ENCODE measurements around the gene HSPA1A. TPM values are rescaled to one million over a fixed set of nuclear protein-coding genes. Genes with fewer than 3 reads are reported as not detected.

HSPA1A gene
- total RNA-seq, 1 donor: 132 TPM

DNA sequence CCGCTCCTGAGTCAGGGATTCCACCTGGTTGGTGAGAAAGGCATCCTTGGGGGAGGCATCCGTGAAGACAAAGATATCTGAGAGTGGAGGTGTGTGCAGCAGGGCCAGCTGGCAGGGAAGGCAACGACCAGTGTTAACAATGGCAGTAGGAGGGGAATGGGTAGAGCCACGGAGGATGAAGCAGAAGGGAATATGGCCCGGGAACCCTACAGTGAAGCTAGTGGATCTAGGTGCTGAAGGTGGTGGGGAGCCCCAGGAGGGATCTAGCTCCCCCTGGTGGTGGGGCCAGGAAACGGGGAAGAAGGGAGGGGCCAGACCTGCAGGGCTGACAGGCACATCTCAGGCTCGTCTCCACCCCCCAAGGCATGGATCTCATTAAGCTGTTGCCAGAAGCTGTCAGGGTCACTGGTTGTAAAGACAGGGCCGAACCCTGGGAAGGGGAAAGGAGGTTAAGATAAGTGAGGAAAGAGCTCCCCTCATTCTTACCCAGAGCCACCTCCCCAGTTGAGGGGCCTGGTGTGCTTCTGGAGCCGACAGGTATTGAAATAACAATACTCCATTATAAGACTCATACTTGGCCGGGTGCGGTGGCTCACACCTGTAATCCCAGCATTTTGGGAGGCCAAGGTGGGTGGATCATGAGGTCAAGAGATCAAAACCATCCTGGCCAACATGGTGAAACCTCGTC lies 45.5 kb upstream of the HSPA1A start:
- peak; percentile 64 for DNase-seq (ENCODE audit: low read depth)
- TF ChIP-seq, protein P1, sequence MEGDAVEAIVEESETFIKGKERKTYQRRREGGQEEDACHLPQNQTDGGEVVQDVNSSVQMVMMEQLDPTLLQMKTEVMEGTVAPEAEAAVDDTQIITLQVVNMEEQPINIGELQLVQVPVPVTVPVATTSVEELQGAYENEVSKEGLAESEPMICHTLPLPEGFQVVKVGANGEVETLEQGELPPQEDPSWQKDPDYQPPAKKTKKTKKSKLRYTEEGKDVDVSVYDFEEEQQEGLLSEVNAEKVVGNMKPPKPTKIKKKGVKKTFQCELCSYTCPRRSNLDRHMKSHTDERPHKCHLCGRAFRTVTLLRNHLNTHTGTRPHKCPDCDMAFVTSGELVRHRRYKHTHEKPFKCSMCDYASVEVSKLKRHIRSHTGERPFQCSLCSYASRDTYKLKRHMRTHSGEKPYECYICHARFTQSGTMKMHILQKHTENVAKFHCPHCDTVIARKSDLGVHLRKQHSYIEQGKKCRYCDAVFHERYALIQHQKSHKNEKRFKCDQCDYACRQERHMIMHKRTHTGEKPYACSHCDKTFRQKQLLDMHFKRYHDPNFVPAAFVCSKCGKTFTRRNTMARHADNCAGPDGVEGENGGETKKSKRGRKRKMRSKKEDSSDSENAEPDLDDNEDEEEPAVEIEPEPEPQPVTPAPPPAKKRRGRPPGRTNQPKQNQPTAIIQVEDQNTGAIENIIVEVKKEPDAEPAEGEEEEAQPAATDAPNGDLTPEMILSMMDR (IDR thresholded peaks at IDR 0.05; ENCODE audit: insufficient read depth, low read depth, low read length): peak; percentile 77
- H3K4me3 ChIP-seq (ENCODE audit: low read depth, low read length): no peak overlapping the region

- TF ChIP-seq, protein P1 (IDR thresholded peaks at IDR 0.05; ENCODE audit: insufficient read depth, low read depth, low read length): no peak
- H3K4me3 ChIP-seq (ENCODE audit: low read depth, low read length): no peak overlapping the region
- no peak for DNase-seq (ENCODE audit: low read depth)
These were observed 44.5 kb upstream of the HSPA1A start for GRCh38 chr6:31770860-31771259.

GRCh38 chr6:31771992-31772358 lies 43.4 kb upstream of the HSPA1A start:
- TF ChIP-seq, protein P1 (IDR thresholded peaks at IDR 0.05; ENCODE audit: insufficient read depth, low read depth, low read length): no peak
- DNase-seq (ENCODE audit: low read depth): no peak
- H3K4me3 ChIP-seq (ENCODE audit: low read depth, low read length): no peak overlapping the region

DNA sequence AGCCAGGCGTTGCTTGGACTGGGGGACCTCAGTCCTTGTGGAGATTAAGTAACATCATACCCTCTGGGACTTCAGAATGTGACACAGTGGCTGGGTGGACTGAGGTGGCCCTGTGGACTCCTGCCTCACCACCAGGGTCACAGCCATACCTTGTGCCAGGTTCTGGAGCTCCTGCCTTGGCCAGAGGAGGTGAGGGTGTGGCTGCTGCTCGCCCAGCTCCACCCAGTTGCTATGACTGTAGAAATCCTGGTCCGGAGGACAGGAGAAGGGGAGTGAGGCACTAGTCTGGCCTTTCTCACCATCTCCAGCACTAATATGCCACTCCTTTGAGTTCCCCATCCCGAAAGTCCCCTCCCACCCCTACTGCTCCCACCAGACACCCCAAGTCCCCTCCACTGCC lies 40.2 kb upstream of the HSPA1A start:
- no peak for DNase-seq (ENCODE audit: low read depth)
- TF ChIP-seq, protein P1 (IDR thresholded peaks at IDR 0.05; ENCODE audit: insufficient read depth, low read depth, low read length): no peak
- H3K4me3 ChIP-seq (ENCODE audit: low read depth, low read length): no peak overlapping the region

- no peak for DNase-seq (ENCODE audit: low read depth)
- TF ChIP-seq, protein P1 (IDR thresholded peaks at IDR 0.05; ENCODE audit: insufficient read depth, low read depth, low read length): no peak
- no peak overlapping the region for H3K4me3 ChIP-seq (ENCODE audit: low read depth, low read length)
These were observed 39.5 kb upstream of the HSPA1A start for GRCh38 chr6:31775633-31776484.

DNA sequence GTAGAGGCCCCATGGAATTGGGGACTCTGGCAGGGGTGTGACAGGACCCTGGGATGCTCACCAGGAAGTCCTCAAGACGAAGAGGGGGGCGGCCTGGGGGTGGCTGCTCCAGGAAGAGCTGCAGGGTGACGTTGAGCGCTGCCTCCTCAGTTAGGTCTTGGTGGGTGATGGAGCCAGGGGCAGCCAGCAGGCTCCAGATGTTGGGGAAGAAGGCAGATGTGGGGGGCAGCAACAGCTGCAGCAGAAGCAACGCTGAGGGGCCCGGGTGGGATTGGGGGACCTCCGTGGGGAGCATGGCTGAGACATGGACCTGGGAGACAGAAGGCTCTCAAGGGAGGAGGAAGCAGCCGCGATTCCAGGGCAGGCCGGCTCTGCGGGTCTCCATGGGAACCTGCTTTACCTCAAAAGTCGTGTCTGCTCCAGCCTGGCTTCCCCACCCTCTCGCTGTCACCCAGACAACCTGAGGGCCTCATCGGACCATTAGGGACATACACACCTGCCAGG lies 38.8 kb upstream of the HSPA1A start:
- no peak overlapping the region for H3K4me3 ChIP-seq (ENCODE audit: low read depth, low read length)

More for the DNA sequence above, 38.8 kb upstream of the HSPA1A start:
- TF ChIP-seq, protein P1 (IDR thresholded peaks at IDR 0.05; ENCODE audit: insufficient read depth, low read depth, low read length): no peak
- no peak for DNase-seq (ENCODE audit: low read depth)

Data from fibroblast of villous mesenchyme (primary cell).